RPMI7951 (cell line): ENCODE results near the gene SLC9A7. TPM values are rescaled to one million over a fixed set of nuclear protein-coding genes. Genes with fewer than 3 reads are reported as not detected.

Experiments used
- DNase-seq: peaks from one replicate; pipeline ENCODE4 v3.0.0-alpha.2; 2012; ENCODE audit warnings: low read depth
- total RNA-seq: library from RNA; depleted of rRNA; stranded (reverse); fragments of >200 nt; shearing (Covaris generic); gene quantifications from 2 replicates; pipeline ENCODE4 v1.2.3, GENCODE V29; 2014; rRNA removed

Gene SLC9A7
- total RNA-seq, 1 experiment from 2014 or later = 19.6 TPM

GRCh38 chrX:46573892-46574773 is 184.8 kb downstream of the SLC9A7 start:
- peak; percentile 57 for DNase-seq

- peak; percentile 74 for DNase-seq
Measured at GRCh38 chrX:46573331-46573891, 185.5 kb downstream of the SLC9A7 start, which contains the start of gene CHST7. CHST7 (plus strand) TSS chrX:46573765; CDS start chrX:46573932, 167 bp downstream.

- DNase-seq = no peak
Measured at GRCh38 chrX:46572340-46572936, 186.5 kb downstream of the SLC9A7 start.

GRCh38 chrX:46571423-46572339 is 187.2 kb downstream of the SLC9A7 start:
- DNase-seq = no peak

- DNase-seq = no peak
Measured at GRCh38 chrX:46569621-46570020, 189.3 kb downstream of the SLC9A7 start.

GRCh38 chrX:46567388-46567787 is 191.5 kb downstream of the SLC9A7 start:
- DNase-seq = no peak

GRCh38 chrX:46561824-46562657 is 196.9 kb downstream of the SLC9A7 start:
- peak; percentile 74 for DNase-seq

GRCh38 chrX:46559062-46559461 is 199.9 kb downstream of the SLC9A7 start:
- DNase-seq = peak; percentile 32

- DNase-seq = no peak
Measured at GRCh38 chrX:46554942-46555341, 204.0 kb downstream of the SLC9A7 start.

GRCh38 chrX:46553935-46554334 is 205.0 kb downstream of the SLC9A7 start:
- no peak for DNase-seq

GRCh38 chrX:46551494-46552128 is 207.3 kb downstream of the SLC9A7 start:
- DNase-seq = peak; percentile 63

GRCh38 chrX:46549914-46550313 is 209.0 kb downstream of the SLC9A7 start:
- DNase-seq = no peak

Other genes starting within 250 kb of the SLC9A7 start
- 4.8 and 7.2 TPM in 2 replicates for gene ZNF674, start 213.7 kb downstream of the SLC9A7 start, total RNA-seq
- 3.7 and 6.7 TPM in 2 replicates for gene CHST7, start 185.4 kb downstream of the SLC9A7 start, total RNA-seq
- 48.4 and 53.9 TPM in 2 replicates for gene RP2, start 77.9 kb upstream of the SLC9A7 start, total RNA-seq
- 5.8 and 6.1 TPM in 2 replicates for gene JADE3, start 153.3 kb upstream of the SLC9A7 start, total RNA-seq